ENCODE results near the gene MAPKAPK5. TPM values are rescaled to one million over a fixed set of nuclear protein-coding genes. Genes with fewer than 3 reads are reported as not detected.

The MAPKAPK5 gene
- total RNA-seq, 6 donors from 2014 or later, result 27.2 to 60.8 (median 42.3) TPM

- no peak overlapping the region for H3K27ac ChIP-seq
- TF ChIP-seq EP300 (IDR thresholded peaks at IDR 0.05) (no peak), CTCF (IDR thresholded peaks at IDR 0.05) (no peak), POLR2AphosphoS5 (IDR thresholded peaks at IDR 0.05) (no peak), POLR2A (IDR thresholded peaks at IDR 0.05) (no peak)
- peaks cover 0 to 13% (median 0%) of the 10 kb centered on the region in 4 donors for H3K36me3 ChIP-seq
- ATAC-seq (ENCODE audit: low FRiP score in 2 of 2) (peak in 1 of 2 donors; percentile 57), DNase-seq (no peak)
- no peak overlapping the region for H3K4me3 ChIP-seq
- no peaks in the 10 kb centered on the region for H3K27me3 ChIP-seq
- peaks cover 0 to 4% (median 0%) of the 10 kb centered on the region in 4 donors for H3K9me3 ChIP-seq
- no peaks in the 10 kb centered on the region for H3K4me1 ChIP-seq
Observed at GRCh38 chr12:111904446-111904975, 62.5 kb downstream of the MAPKAPK5 start.

GRCh38 chr12:111905502-111905901 lies 63.5 kb downstream of the MAPKAPK5 start:
- H3K36me3 ChIP-seq, result peaks cover 0 to 6% (median 0%) of the 10 kb centered on the region in 4 donors
- WGBS, 2 donors, result 94 to 100% methylated on average over 3 of the region's 3 CpGs
- DNase-seq, result no peak
- no peak for ATAC-seq (ENCODE audit: low FRiP score in 2 of 2)
- H3K27ac ChIP-seq, result no peak overlapping the region
- H3K4me1 ChIP-seq, result no peaks in the 10 kb centered on the region
- H3K4me3 ChIP-seq, result no peak overlapping the region
- TF ChIP-seq CTCF (IDR thresholded peaks at IDR 0.05), result no peak
- peaks cover 0 to 4% (median 0%) of the 10 kb centered on the region in 4 donors for H3K9me3 ChIP-seq
- no peaks in the 10 kb centered on the region for H3K27me3 ChIP-seq

- no peaks in the 10 kb centered on the region for H3K27me3 ChIP-seq
- ATAC-seq (ENCODE audit: low FRiP score in 2 of 2), result no peak
- H3K4me1 ChIP-seq, result no peaks in the 10 kb centered on the region
Observed at GRCh38 chr12:111907740-111908139, 65.7 kb downstream of the MAPKAPK5 start.

GRCh38 chr12:111925171-111925570 lies 83.1 kb downstream of the MAPKAPK5 start:
- WGBS, 2 donors, result 74 to 78% methylated on average over 3 of the region's 3 CpGs
- Histone ChIP-seq H3K27me3 (no peaks in the 10 kb centered on the region), H3K36me3 (no peaks in the 10 kb centered on the region), H3K4me3 (no peak overlapping the region), H3K27ac (no peak overlapping the region), H3K9me3 (no peaks in the 10 kb centered on the region), H3K4me1 (no peaks in the 10 kb centered on the region)
- TF ChIP-seq POLR2AphosphoS5 (IDR thresholded peaks at IDR 0.05), result no peak
- no peak for TF ChIP-seq POLR2A (IDR thresholded peaks at IDR 0.05)
- no peak for TF ChIP-seq CTCF (IDR thresholded peaks at IDR 0.05)
- TF ChIP-seq EP300 (IDR thresholded peaks at IDR 0.05), result no peak
- ATAC-seq (ENCODE audit: low FRiP score in 2 of 2), result no peak
- DNase-seq, result no peak

More at GRCh38 chr12:111907740-111908139, 65.7 kb downstream of the MAPKAPK5 start:
- DNase-seq, result no peak
- no peak overlapping the region for H3K27ac ChIP-seq
- peaks cover 0 to 6% (median 0%) of the 10 kb centered on the region in 4 donors for H3K36me3 ChIP-seq
- 93 to 100% methylated on average over 1 of the region's 1 CpG for WGBS, 2 donors
- H3K4me3 ChIP-seq, result no peak overlapping the region
- peaks cover 0 to 4% (median 0%) of the 10 kb centered on the region in 4 donors for H3K9me3 ChIP-seq
- no peak for TF ChIP-seq EP300 (IDR thresholded peaks at IDR 0.05)

- no peak overlapping the region for H3K4me3 ChIP-seq
- WGBS, 2 donors, result 95 to 97% methylated on average over 2 of the region's 2 CpGs
- H3K27me3 ChIP-seq, result no peaks in the 10 kb centered on the region
- ATAC-seq (ENCODE audit: low FRiP score in 2 of 2) (no peak), DNase-seq (no peak)
- H3K4me1 ChIP-seq, result no peaks in the 10 kb centered on the region
- no peaks in the 10 kb centered on the region for H3K9me3 ChIP-seq
- no peaks in the 10 kb centered on the region for H3K36me3 ChIP-seq
- TF ChIP-seq CTCF (IDR thresholded peaks at IDR 0.05) (no peak), POLR2AphosphoS5 (IDR thresholded peaks at IDR 0.05) (no peak), EP300 (IDR thresholded peaks at IDR 0.05) (no peak), POLR2A (IDR thresholded peaks at IDR 0.05) (no peak)
- no peak overlapping the region for H3K27ac ChIP-seq
Observed at GRCh38 chr12:111926631-111927030, 84.6 kb downstream of the MAPKAPK5 start.
